HuH-7.5 (cell line): ENCODE data around the gene POT1.

ENCODE experiments used
- DNase-seq: peaks from one replicate; pipeline ENCODE4 v3.0.0; 2011; ENCODE audit warnings: low spot score

The POT1 gene

GRCh38 chr7:124808206-124808605, 121.4 kb downstream of the POT1 start:
- DNase-seq, result no peak

DNA sequence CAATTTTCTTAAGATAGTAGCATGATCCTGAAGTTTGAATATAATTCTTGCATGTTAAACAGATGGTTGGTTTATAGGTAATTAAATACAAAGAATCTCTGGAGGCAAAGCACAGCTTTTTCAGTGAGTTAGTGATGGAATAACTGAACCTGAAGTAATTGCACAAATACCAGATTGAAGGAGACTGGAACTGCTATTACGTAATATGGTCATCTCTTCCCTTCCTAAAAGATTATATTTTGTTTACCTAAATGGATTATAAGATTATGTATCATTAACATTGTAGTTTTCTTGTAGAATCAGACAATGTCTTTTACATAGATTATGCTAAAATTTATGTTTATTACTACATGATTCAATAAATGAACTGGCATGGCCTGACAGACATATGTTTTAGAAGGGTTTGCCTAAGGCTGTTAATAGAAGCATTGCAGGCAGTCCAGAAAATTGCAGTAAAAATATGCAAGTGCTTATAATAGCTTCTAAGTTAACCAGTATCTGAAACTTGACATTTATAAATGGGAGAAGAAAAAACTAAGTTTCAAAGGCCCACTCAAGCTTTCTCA, 128.2 kb downstream of the POT1 start:
- DNase-seq, result no peak

DNA sequence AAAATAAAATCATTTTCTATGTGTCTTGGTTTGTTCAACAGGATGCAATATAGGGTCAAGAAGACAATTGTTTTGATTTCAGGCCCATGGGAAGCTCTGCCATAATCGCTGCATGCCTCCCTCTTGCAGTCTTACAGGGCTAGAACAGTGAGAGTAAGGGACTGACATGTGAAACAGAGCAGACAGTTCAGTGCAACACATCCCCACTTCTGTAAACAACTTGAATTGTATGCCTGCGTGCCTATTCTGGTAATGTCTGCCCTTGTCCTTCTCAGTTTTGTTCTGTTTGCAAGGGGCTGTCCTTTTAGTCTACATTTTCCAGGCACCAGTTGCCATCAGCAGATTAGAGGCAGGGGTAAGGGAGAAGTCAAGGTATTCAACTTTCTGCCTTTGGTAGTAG, 129.2 kb downstream of the POT1 start:
- DNase-seq, result no peak

- no peak for DNase-seq
Measured at GRCh38 chr7:124799448-124799847, 130.2 kb downstream of the POT1 start.

DNA sequence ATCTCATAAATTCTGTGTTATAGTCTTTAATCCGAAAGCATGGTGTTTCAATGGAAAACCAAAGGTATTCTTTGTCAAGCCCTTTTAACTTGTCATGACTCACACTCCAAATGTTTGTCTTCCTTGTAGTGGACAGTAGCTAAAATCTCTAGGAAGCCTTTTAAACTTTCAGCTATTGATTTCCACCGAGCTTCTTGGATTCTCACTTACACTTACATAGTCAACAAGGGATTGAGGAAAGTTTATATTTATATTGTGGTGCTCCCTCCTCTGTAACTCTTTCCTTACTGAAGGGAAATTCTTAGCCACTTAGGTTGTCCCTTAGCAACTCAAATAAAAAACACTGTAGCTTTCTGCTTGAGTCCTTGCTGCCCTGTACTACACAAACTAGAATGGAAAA, 132.9 kb downstream of the POT1 start:
- no peak for DNase-seq

GRCh38 chr7:124792696-124793095, 136.9 kb downstream of the POT1 start:
- no peak for DNase-seq

DNA sequence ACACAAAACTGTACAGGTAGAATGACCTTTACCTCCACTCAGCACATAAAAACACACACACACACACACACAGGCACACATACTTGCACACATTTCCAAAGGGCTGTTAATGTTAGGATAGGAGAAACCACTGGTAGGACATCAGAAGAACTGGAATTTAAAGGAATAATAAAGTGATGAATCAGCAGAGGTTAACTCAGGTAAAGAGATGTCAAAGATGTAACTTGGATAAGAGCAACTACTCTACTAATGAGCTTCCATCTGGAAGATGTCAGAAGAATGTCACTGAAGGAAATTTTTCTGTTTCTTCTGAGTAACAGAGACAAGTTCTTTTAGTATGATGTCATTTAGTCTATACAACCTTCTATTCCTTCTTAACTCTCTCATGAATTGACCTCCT, 137.6 kb downstream of the POT1 start:
- no peak for DNase-seq

- no peak for DNase-seq
Measured at GRCh38 chr7:124791426-124791825, 138.2 kb downstream of the POT1 start.

DNA sequence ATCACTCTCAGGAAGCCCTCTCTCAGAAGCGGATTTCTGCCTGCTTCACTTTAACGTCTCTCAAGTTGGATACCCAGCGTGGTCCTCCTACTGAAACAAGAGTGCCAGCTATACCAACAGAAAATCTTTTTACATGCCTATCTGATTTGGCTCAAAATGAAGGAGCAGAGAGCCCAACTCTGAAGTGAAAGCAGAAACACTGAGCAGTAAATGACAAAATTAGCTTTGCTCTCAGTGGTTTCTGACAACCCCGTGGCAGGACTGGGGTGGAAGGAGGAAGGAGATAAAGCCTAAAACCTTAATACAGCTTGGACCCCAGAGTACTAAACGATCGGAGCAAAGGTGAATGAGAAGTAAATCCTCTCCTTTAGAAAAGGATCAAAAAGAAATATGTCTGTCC, 139.0 kb downstream of the POT1 start:
- no peak for DNase-seq

- DNase-seq, result no peak
Measured at GRCh38 chr7:124785994-124786393, 143.6 kb downstream of the POT1 start.

GRCh38 chr7:124784879-124785818, 144.5 kb downstream of the POT1 start:
- DNase-seq, result no peak

GRCh38 chr7:124783271-124783670, 146.4 kb downstream of the POT1 start:
- no peak for DNase-seq

DNA sequence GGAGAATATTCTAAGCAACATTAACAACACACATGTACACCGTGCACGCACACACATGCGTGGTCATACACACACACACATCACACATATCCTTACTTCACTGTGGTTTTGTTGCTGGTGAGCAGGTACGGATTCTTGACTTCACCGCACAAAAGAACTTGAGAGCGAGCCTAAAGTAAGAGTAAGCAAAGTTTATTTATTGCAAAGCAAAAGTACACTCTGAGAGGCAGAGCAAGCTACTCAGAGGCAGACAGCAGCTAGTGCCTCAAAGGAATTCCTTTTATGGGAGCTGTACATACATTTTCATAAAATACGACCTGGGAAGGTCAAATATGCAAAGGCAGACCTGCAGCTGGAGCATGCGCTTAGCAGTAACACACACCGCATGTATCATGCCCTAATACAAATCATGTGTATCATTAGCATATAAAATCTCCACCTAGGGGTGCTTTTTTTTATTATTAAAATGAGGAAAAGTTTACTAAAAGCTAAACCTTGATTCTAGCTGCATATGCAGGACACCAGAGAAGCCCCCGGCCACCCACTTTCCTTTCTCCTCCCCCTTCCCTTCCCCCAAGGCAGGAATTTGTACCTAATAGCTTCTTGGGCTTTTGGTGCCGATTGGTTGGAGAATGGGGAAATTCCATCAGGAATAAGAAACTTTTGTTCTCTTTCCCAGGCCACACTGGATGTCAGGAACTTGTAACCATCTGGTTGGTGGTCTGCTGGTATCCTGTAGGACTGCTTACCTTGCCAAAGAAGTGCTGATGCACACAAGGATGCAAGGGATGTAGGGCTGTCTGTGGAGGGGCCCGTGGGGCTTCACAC, 147.5 kb downstream of the POT1 start:
- no peak for DNase-seq

DNA sequence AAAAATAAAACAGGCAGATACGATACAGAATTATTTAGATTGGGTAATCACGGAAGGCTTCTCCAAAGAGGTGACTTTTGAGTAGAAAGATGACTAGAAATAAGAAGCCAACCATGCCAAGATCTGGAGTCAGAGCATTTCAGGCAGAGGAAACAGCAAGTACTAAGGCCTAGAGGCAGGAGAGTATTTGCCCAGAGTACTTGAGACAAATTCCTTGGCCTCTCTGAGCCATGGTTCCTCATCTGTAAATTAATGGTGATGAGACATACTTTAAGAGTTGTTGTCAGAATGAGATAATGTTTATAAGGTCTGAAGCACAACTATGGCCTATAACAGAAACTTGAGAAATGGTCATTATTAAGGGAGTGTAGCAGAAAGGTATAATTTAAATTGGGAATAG, 148.2 kb downstream of the POT1 start:
- no peak for DNase-seq

DNA sequence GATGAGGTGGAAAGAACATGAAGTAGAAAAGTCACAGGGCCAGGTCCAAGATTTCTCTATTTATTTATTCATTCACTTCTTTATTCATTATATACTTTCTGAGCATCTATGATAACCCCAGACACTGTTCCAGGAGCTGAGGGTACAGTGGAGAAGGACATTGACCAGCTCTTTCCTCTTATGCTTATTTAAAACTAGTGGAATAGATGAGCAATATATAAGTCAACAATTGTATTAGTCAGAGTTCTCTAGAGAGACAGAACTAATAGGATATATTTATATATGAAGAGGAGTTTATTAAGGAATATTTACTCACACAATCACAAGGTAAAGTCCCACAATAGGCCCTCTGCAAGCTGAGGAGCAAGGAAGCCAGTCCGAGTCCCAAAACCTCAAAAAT, 149.0 kb downstream of the POT1 start:
- no peak for DNase-seq

- DNase-seq, result no peak
Measured at GRCh38 chr7:124780056-124780455, 149.6 kb downstream of the POT1 start.

DNA sequence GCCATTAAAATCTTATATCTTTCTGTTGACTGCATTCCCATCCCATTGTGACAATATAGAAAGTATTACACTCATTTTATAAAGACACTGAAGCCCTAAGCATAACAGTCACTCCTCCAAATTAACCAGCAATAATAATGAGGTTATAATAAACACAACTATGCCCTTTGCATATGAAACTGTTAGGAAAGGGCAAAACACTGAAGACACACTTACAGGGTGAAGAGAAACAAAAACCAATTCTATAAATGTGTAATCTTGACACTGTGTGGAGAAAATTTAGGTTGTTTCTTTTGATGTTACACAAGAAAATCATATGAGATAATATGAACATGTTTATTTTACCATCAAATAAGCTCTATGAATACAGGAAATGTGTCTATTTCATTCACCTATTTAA, 150.0 kb downstream of the POT1 start:
- DNase-seq, result no peak

- no peak for DNase-seq
Measured at GRCh38 chr7:124779194-124779593, 150.4 kb downstream of the POT1 start.

DNA sequence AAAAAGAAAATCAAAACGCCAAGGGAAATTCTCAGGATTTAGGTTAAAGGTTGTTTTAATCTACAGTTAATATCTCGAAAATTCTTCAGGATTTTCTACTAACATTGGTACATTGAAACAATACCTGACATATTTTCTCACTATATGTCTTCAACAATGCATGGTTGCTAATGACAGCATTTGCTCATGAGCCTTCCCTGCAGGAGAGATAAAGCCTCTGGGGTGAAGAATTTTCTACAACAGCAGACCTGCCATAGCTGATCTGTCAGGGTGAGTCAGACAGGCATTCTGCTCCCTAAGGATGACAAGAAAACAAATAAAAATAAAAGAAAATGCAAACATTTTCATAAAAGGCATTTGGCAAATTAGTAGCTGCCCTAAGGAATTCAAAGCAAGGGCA, 152.4 kb downstream of the POT1 start:
- no peak for DNase-seq

GRCh38 chr7:124776153-124776552, 153.5 kb downstream of the POT1 start:
- DNase-seq, result no peak

GRCh38 chr7:124775422-124775821, 154.2 kb downstream of the POT1 start:
- no peak for DNase-seq

- DNase-seq, result no peak
Measured at GRCh38 chr7:124773938-124774337, 155.7 kb downstream of the POT1 start.

- no peak for DNase-seq
Measured at GRCh38 chr7:124773339-124773738, 156.3 kb downstream of the POT1 start.
